H9 (cell line): ENCODE results near the gene LGALS8. TPM values are rescaled to one million over a fixed set of nuclear protein-coding genes. Genes with fewer than 3 reads are reported as not detected.

Experiments used
- DNase-seq: peaks from one replicate; pipeline ENCODE4 v3.0.0-alpha.2; 2017
- H2AFZ ChIP-seq: one replicate; pipeline ENCODE4 v1.6.1; 2013; ENCODE audit warnings: mild to moderate bottlenecking, low read length, control low read depth, moderate library complexity
- H2AK5ac ChIP-seq: 2 replicates; pipeline ENCODE4 v1.6.1; 2013; ENCODE audit warnings: low read length, control low read depth, mixed read lengths; ENCODE audit not compliant: insufficient read length
- H2BK120ac ChIP-seq: one replicate; pipeline ENCODE4 v1.6.1; 2013; ENCODE audit warnings: low read depth, mild to moderate bottlenecking, low read length, control low read depth, inconsistent platforms; ENCODE audit not compliant: poor library complexity, severe bottlenecking
- H2BK12ac ChIP-seq: 2 replicates; pipeline ENCODE4 v1.6.1; 2013; ENCODE audit warnings: low read length, control low read depth, mixed read lengths, low read depth; ENCODE audit not compliant: insufficient read length
- H2BK15ac ChIP-seq: 2 replicates; pipeline ENCODE4 v1.6.1; 2013; ENCODE audit warnings: low read depth, low read length, control low read depth
- H2BK20ac ChIP-seq: one replicate; pipeline ENCODE4 v1.6.1; 2013; ENCODE audit warnings: low read depth, mild to moderate bottlenecking, low read length, control low read depth, inconsistent platforms; ENCODE audit not compliant: poor library complexity, severe bottlenecking
- H2BK5ac ChIP-seq: 2 replicates; pipeline ENCODE4 v1.6.1; 2013; ENCODE audit warnings: low read length, control low read depth, mixed read lengths; ENCODE audit not compliant: insufficient read length
- H3K14ac ChIP-seq: 2 replicates; pipeline ENCODE4 v1.6.1; 2013; ENCODE audit warnings: low read length, control low read depth; ENCODE audit not compliant: insufficient read depth
- H3K18ac ChIP-seq: 2 replicates; pipeline ENCODE4 v1.6.1; 2013; ENCODE audit warnings: low read depth, mild to moderate bottlenecking, mixed read lengths, low read length, control low read depth; ENCODE audit not compliant: insufficient read length
- H3K23ac ChIP-seq: 2 replicates; pipeline ENCODE4 v1.6.1; 2013; ENCODE audit warnings: low read length, control low read depth, mixed read lengths, low read depth; ENCODE audit not compliant: insufficient read length
- H3K23me2 ChIP-seq: 2 replicates; pipeline ENCODE4 v1.6.1; 2013; ENCODE audit warnings: low read depth, mild to moderate bottlenecking, mixed read lengths, low read length, control low read depth; ENCODE audit not compliant: insufficient read length, poor library complexity, severe bottlenecking
- H3K27ac ChIP-seq: 2 replicates; pipeline ENCODE4 v1.5.1; 2013; ENCODE audit warnings: low read length, control low read depth, mixed read lengths, low read depth; ENCODE audit not compliant: insufficient read length
- H3K27me3 ChIP-seq: 2 replicates; pipeline ENCODE4 v1.6.1; 2013; ENCODE audit warnings: low read length, control low read depth, inconsistent platforms; ENCODE audit not compliant: insufficient read depth
- H3K4ac ChIP-seq: 2 replicates; pipeline ENCODE4 v1.6.1; 2013; ENCODE audit warnings: low read depth, mild to moderate bottlenecking, control low read depth, inconsistent platforms, low read length, moderate library complexity
- H3K4me1 ChIP-seq: 2 replicates; pipeline ENCODE4 v1.6.1; 2013; ENCODE audit warnings: low read length, control low read depth, inconsistent platforms; ENCODE audit not compliant: insufficient read depth
- H3K4me2 ChIP-seq: 2 replicates; pipeline ENCODE4 v1.6.1; 2013; ENCODE audit warnings: low read length, control low read depth, mixed read lengths; ENCODE audit not compliant: insufficient read length, insufficient read depth
- H3K56ac ChIP-seq: 2 replicates; pipeline ENCODE4 v1.6.1; 2013; ENCODE audit warnings: low read depth, mild to moderate bottlenecking, mixed read lengths, low read length, control low read depth; ENCODE audit not compliant: insufficient read length
- H3K79me1 ChIP-seq: 2 replicates; pipeline ENCODE4 v1.6.1; 2013; ENCODE audit warnings: low read depth, mild to moderate bottlenecking, moderate library complexity, low read length, control low read depth, inconsistent platforms; ENCODE audit not compliant: insufficient read depth, poor library complexity, severe bottlenecking
- H3K79me2 ChIP-seq: 2 replicates; pipeline ENCODE4 v1.6.1; 2013; ENCODE audit warnings: low read length, control low read depth, inconsistent platforms; ENCODE audit not compliant: insufficient read depth
- H3K9ac ChIP-seq: 2 replicates; pipeline ENCODE4 v1.6.1; 2013; ENCODE audit warnings: low read length, control low read depth, mixed read lengths; ENCODE audit not compliant: insufficient read length; ENCODE audit errors: extremely low read depth
- H3K9me3 ChIP-seq: one replicate; pipeline ENCODE4 v1.6.1; 2013; ENCODE audit warnings: low read depth, low read length, inconsistent platforms; ENCODE audit not compliant: control insufficient read depth
- H3T11ph ChIP-seq: one replicate; pipeline ENCODE4 v1.6.1; 2013; ENCODE audit warnings: mild to moderate bottlenecking, low read length, control low read depth, inconsistent platforms
- H4K20me1 ChIP-seq: one replicate; pipeline ENCODE4 v1.6.1; 2013; ENCODE audit not compliant: control insufficient read depth, insufficient read length, insufficient read depth
- H4K5ac ChIP-seq: 2 replicates; pipeline ENCODE4 v1.6.1; 2013; ENCODE audit warnings: low read depth, mild to moderate bottlenecking, mixed read lengths, low read length, control low read depth; ENCODE audit not compliant: insufficient read length
- H4K8ac ChIP-seq: replicated peaks from 2 replicates; pipeline ENCODE4 v1.6.1; 2013; ENCODE audit warnings: low read length, control low read depth, mixed read lengths, low read depth; ENCODE audit not compliant: insufficient read length
- H4K91ac ChIP-seq: 2 replicates; pipeline ENCODE4 v1.6.1; 2013; ENCODE audit warnings: low read depth, mild to moderate bottlenecking, moderate library complexity, mixed read lengths, low read length, control low read depth; ENCODE audit not compliant: insufficient read length
- H3K27ac Mint-ChIP-seq, 3 experiments: 2 replicates in 2 of 3; 3 replicates in 1 of 3; pipeline ENCODE4 v1.8.0; 2020 to 2021; ENCODE audit warnings: mixed read lengths in 3 of 3, mild to moderate bottlenecking in 1 of 3, moderate library complexity in 1 of 3
- H3K27me3 Mint-ChIP-seq: 2 replicates; pipeline ENCODE4 v1.8.0; 2021; ENCODE audit warnings: low read depth, mild to moderate bottlenecking, moderate library complexity, mixed read lengths
- H3K36me3 Mint-ChIP-seq, 3 experiments: 2 replicates in 2 of 3; 3 replicates in 1 of 3; pipeline ENCODE4 v1.8.0; 2020 to 2021; ENCODE audit warnings: low read depth in 3 of 3, mixed read lengths in 3 of 3; ENCODE audit not compliant: insufficient read depth in 1 of 3
- H3K4me1 Mint-ChIP-seq, 2 experiments: 2 replicates each; pipeline ENCODE4 v1.8.0; 2020; ENCODE audit warnings: mixed read lengths in 2 of 2
- H3K4me3 Mint-ChIP-seq, 2 experiments: 2 replicates in 1 of 2; 3 replicates in 1 of 2; pipeline ENCODE4 v1.8.0; 2020 to 2021; ENCODE audit warnings: mild to moderate bottlenecking in 2 of 2, mixed read lengths in 2 of 2, moderate library complexity in 1 of 2
- H3K9me3 Mint-ChIP-seq, 2 experiments: 2 replicates in 1 of 2; 3 replicates in 1 of 2; pipeline ENCODE4 v1.8.0; 2020; ENCODE audit warnings: mild to moderate bottlenecking in 2 of 2, mixed read lengths in 2 of 2, moderate library complexity in 1 of 2
- whole genome bisulfite sequencing: extraction: QIAGEN DNeasy Blood & Tissue Kit; methylation state at CpG from one replicate; pipeline ENCODE4 v1.1.7; 2013; ENCODE audit warnings: missing lambda C conversion rate, low lambda C conversion rate, mixed read lengths; ENCODE audit not compliant: insufficient read length; ENCODE audit errors: extremely low coverage; 5-methylcytosine and 5-hydroxymethylcytosine counted together
- total RNA-seq: library from RNA; stranded (reverse); gene quantifications from 2 replicates; pipeline ENCODE4 v1.2.1, GENCODE V29; 2021
- TF ChIP-seq, protein P1 (sequence below): fragments of 200-600 bp; sonication (generic); conservative IDR thresholded peaks from 3 replicates; pipeline ENCODE4 v1.8.0; 2021; ENCODE audit warnings: antibody characterized with exemption, mild to moderate bottlenecking

LGALS8 gene
- total RNA-seq, 1 experiment from 2014 or later, result 14.2 TPM

DNA sequence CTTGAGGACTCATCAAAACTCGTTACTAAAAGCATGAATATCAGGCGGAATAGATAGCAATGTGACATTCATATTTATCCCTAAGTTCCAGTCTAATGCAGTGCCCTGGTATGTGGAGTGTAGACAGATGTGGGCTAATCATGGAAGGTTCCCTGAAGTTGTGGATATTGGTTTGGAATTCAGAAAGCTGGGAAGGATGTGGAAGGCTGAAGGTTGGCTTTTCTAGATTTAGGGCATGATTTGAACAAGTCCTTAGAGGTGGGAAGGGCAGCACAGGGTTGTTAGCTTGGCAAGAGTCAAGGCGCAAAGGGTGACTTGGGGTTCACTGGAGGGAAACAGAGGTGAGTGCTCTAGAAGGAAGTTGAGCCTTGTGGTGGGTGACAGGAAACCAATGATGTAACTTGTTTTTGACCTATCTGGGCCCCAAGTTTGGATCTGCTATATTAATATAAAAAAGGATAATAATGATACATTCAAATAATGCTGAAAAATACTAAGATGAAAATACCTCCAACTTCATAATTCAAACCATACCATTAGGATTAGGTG is 21.9 kb downstream of the LGALS8 start:
- H4K91ac ChIP-seq, result no peak overlapping the region
- no peaks in the 10 kb centered on the region for H3K9me3 ChIP-seq
- no peak overlapping the region for H3K18ac ChIP-seq
- DNase-seq, result no peak
- no peak overlapping the region for H2BK5ac ChIP-seq
- H3K4me3 Mint-ChIP-seq, result no peak overlapping the region
- no peak overlapping the region for H2BK20ac ChIP-seq
- H3K27ac ChIP-seq, result no peak overlapping the region
- H2BK12ac ChIP-seq, result no peak overlapping the region
- no peaks in the 10 kb centered on the region for H3K23me2 ChIP-seq
- H2AFZ ChIP-seq, result no peak overlapping the region
- no peak overlapping the region for H3K56ac ChIP-seq
- H2BK120ac ChIP-seq, result no peak overlapping the region
- H3K4me1 ChIP-seq, result 0 out of 2 replicates have a peak, but pooled peaks cover 4% of the 10 kb centered on the region
- no peak overlapping the region for H3K4me2 ChIP-seq
- no peak overlapping the region for H3T11ph ChIP-seq
- TF ChIP-seq, protein P1, sequence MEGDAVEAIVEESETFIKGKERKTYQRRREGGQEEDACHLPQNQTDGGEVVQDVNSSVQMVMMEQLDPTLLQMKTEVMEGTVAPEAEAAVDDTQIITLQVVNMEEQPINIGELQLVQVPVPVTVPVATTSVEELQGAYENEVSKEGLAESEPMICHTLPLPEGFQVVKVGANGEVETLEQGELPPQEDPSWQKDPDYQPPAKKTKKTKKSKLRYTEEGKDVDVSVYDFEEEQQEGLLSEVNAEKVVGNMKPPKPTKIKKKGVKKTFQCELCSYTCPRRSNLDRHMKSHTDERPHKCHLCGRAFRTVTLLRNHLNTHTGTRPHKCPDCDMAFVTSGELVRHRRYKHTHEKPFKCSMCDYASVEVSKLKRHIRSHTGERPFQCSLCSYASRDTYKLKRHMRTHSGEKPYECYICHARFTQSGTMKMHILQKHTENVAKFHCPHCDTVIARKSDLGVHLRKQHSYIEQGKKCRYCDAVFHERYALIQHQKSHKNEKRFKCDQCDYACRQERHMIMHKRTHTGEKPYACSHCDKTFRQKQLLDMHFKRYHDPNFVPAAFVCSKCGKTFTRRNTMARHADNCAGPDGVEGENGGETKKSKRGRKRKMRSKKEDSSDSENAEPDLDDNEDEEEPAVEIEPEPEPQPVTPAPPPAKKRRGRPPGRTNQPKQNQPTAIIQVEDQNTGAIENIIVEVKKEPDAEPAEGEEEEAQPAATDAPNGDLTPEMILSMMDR, result no peak
- H4K20me1 ChIP-seq, result no peaks in the 10 kb centered on the region
- no peaks in the 10 kb centered on the region for H3K79me1 ChIP-seq
- no peak overlapping the region for H3K14ac ChIP-seq
- peak overlapping the region in 1 of 3 experiments; percentile 32; a peak in 1 of 7 replicates for H3K27ac Mint-ChIP-seq
- H3K9ac ChIP-seq, result no peak overlapping the region
- no peak overlapping the region for H4K5ac ChIP-seq
- peaks cover 0 to 2% of the 10 kb centered on the region in 2 experiments; a peak in 1 of 4 replicates for H3K4me1 Mint-ChIP-seq
- no peaks in the 10 kb centered on the region for H3K79me2 ChIP-seq
- H3K36me3 Mint-ChIP-seq, result peaks cover 20 to 80% (median 71%) of the 10 kb centered on the region in 3 experiments; a peak in 6 of 7 replicates
- H3K9me3 Mint-ChIP-seq, result no peaks in the 10 kb centered on the region
- H3K27me3 Mint-ChIP-seq, result no peaks in the 10 kb centered on the region
- no peak overlapping the region for H4K8ac ChIP-seq
- no peak overlapping the region for H3K4ac ChIP-seq
- no CpG with 5 or more reads among the region's 3 CpGs for WGBS
- no peak overlapping the region for H3K23ac ChIP-seq
- no peaks in the 10 kb centered on the region for H3K27me3 ChIP-seq
- no peak overlapping the region for H2BK15ac ChIP-seq
- H2AK5ac ChIP-seq, result no peak overlapping the region
